Smooth muscle cell (in vitro differentiated cells): ENCODE measurements around the gene MAP3K14. TPM values are rescaled to one million over a fixed set of nuclear protein-coding genes. Genes with fewer than 3 reads are reported as not detected.

Experiments
- DNase-seq: peaks from one replicate; lab custom pipeline; 2025; ENCODE audit not compliant: unreplicated experiment; lab: John Stamatoyannopoulos, UW
- H2AFZ ChIP-seq: fragments of 200-600 bp; sonication (generic); 2 replicates; pipeline ENCODE4 v1.6.0; 2016; ENCODE audit warnings: antibody characterized with exemption, low read depth, mild to moderate bottlenecking
- H3F3A ChIP-seq: fragments of 200-600 bp; sonication (generic); 2 replicates; pipeline ENCODE4 v1.6.0; 2017; ENCODE audit warnings: antibody characterized with exemption, low read depth
- H3K27ac ChIP-seq: fragments of 200-600 bp; sonication (generic); 2 replicates; pipeline ENCODE4 v1.5.1; 2016; ENCODE audit warnings: low read depth, mild to moderate bottlenecking
- H3K27me3 ChIP-seq: fragments of 200-600 bp; sonication (generic); 2 replicates; pipeline ENCODE4 v1.6.1; 2016; ENCODE audit warnings: low read depth, mild to moderate bottlenecking
- H3K36me3 ChIP-seq: fragments of 200-600 bp; sonication (generic); 2 replicates; pipeline ENCODE4 v1.5.1; 2016; ENCODE audit warnings: low read depth
- H3K4me1 ChIP-seq: fragments of 200-600 bp; sonication (generic); 2 replicates; pipeline ENCODE4 v1.5.1; 2016; ENCODE audit warnings: low read depth
- H3K4me2 ChIP-seq: fragments of 200-600 bp; sonication (generic); 2 replicates; pipeline ENCODE4 v1.6.0; 2016; ENCODE audit warnings: mild to moderate bottlenecking
- H3K4me3 ChIP-seq: fragments of 200-600 bp; sonication (generic); 2 replicates; pipeline ENCODE4 v1.5.1; 2016; ENCODE audit warnings: mild to moderate bottlenecking
- H3K79me2 ChIP-seq: fragments of 200-600 bp; sonication (generic); 2 replicates; pipeline ENCODE4 v1.6.0; 2016; ENCODE audit warnings: low read depth, mild to moderate bottlenecking
- H3K9ac ChIP-seq: fragments of 200-600 bp; sonication (generic); 2 replicates; pipeline ENCODE4 v1.6.0; 2016; ENCODE audit warnings: low read depth
- H3K9me3 ChIP-seq: fragments of 200-600 bp; sonication (generic); replicated peaks from 2 replicates; pipeline ENCODE4 v1.5.1; 2016; ENCODE audit warnings: low read depth
- H4K20me1 ChIP-seq: fragments of 200-600 bp; sonication (generic); 2 replicates; pipeline ENCODE4 v1.6.0; 2016; ENCODE audit warnings: low read depth
- WGBS: methylation state at CpG from one replicate; pipeline ENCODE4 v1.1.7; 2016; ENCODE audit warnings: low lambda C conversion rate; 5-methylcytosine and 5-hydroxymethylcytosine counted together
- polyA plus RNA-seq: library from polyadenylated mRNA; unstranded; fragments of >200 nt; fragmentation: Nextera tagmentation; extraction: Ambion mirVana; gene quantifications from 2 replicates; pipeline ENCODE4 v1.2.1, GENCODE V29; 2016
- total RNA-seq: library from RNA; depleted of rRNA; stranded (reverse); fragments of >200 nt; gene quantifications from 2 replicates; pipeline ENCODE4 v1.2.3, GENCODE V29; 2014
- TF ChIP-seq, protein P1 (sequence below): fragments of 200-600 bp; sonication (generic); IDR thresholded peaks from 2 replicates; pipeline ENCODE4 v1.5.1; 2017; ENCODE audit warnings: borderline replicate concordance, mild to moderate bottlenecking, antibody characterized with exemption; ENCODE audit not compliant: insufficient read depth, poor library complexity, severe bottlenecking

The MAP3K14 gene
- total and polyA plus RNA-seq, 2 experiments from 2014 or later, result 1.7 to 1.8 TPM

DNA sequence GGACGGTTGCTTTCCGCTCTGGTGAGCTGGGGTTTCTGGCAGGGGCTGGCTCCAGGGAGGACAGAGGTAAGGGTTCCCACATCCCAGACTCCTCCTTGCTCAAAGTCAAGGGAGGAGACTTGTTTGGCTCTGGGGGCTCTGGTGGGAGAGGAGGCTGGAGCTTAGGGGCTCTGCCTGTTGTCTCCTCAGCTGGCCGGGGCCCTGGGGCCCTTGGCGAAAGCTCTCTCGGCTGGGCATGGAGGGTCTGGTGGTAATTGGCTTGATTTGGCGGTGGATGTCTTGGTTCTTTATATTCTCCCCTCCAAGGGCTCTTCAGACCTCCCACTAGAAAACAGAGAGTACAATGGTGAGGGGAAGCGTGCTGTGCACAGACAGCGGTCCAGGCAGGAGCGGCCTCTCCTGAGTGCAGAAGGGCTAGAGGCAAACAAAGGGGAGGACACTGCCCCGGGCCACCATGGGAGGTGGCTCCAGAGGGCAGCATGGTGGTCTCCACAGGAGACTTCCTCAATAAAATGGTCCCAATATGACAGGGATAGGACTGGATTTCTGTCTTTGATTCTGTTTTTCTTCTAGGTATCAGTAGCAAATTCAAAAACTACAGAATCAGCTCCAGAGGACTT is 49.3 kb downstream of the MAP3K14 start:
- Histone ChIP-seq H4K20me1 (peaks cover 4% of the 10 kb centered on the region), H3K36me3 (no peaks in the 10 kb centered on the region), H2AFZ (no peak overlapping the region), H3K9me3 (no peaks in the 10 kb centered on the region), H3K27ac (no peak overlapping the region), H3K9ac (no peak overlapping the region), H3K4me1 (no peaks in the 10 kb centered on the region), H3F3A (no peaks in the 10 kb centered on the region), H3K27me3 (no peaks in the 10 kb centered on the region), H3K4me2 (no peak overlapping the region), H3K79me2 (no peaks in the 10 kb centered on the region), H3K4me3 (no peak overlapping the region)
- DNase-seq, result no peak
- TF ChIP-seq, protein P1, sequence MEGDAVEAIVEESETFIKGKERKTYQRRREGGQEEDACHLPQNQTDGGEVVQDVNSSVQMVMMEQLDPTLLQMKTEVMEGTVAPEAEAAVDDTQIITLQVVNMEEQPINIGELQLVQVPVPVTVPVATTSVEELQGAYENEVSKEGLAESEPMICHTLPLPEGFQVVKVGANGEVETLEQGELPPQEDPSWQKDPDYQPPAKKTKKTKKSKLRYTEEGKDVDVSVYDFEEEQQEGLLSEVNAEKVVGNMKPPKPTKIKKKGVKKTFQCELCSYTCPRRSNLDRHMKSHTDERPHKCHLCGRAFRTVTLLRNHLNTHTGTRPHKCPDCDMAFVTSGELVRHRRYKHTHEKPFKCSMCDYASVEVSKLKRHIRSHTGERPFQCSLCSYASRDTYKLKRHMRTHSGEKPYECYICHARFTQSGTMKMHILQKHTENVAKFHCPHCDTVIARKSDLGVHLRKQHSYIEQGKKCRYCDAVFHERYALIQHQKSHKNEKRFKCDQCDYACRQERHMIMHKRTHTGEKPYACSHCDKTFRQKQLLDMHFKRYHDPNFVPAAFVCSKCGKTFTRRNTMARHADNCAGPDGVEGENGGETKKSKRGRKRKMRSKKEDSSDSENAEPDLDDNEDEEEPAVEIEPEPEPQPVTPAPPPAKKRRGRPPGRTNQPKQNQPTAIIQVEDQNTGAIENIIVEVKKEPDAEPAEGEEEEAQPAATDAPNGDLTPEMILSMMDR, result no peak
- WGBS, result over 99% methylated on average over 10 of the region's 10 CpGs

DNA sequence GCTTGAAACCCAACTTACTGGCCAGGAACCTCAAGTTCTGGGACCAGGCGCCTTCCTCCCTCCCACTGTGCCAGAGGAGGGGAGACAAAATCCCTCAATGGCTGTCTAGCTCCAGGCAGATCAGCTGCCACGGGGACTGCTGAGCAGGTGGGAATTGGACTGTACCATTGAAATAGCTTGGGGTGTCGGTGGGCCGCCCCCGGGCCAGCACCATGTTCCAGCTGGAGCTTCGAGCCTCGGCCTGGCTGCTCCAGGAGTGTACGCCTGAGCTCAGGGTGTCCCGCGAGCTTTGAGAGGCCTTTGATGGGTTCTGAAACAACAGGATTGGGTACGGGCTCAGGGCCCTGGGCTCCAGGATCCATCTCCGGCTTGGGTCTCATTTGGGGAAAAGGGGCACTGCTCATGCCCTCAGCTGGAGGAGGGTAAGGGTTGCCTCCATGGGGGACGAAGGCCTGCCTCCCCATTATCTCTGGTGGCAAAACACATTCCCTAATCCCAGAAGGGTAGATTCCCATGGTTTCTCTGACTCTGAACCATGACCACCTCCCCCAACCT is 50.4 kb downstream of the MAP3K14 start:
- Histone ChIP-seq H3K4me1 (peaks cover 6% of the 10 kb centered on the region), H3K27me3 (no peaks in the 10 kb centered on the region), H3K4me2 (no peak overlapping the region), H3K9me3 (no peaks in the 10 kb centered on the region), H3K4me3 (no peak overlapping the region), H3K9ac (no peak overlapping the region), H3K36me3 (no peaks in the 10 kb centered on the region), H2AFZ (no peak overlapping the region), H3K79me2 (no peaks in the 10 kb centered on the region), H3K27ac (no peak overlapping the region), H3F3A (no peaks in the 10 kb centered on the region), H4K20me1 (peaks cover 4% of the 10 kb centered on the region)
- 97% methylated on average over 13 of the region's 13 CpGs for whole genome bisulfite sequencing
- DNase-seq, result no peak
- TF ChIP-seq, protein P1, result no peak

DNA sequence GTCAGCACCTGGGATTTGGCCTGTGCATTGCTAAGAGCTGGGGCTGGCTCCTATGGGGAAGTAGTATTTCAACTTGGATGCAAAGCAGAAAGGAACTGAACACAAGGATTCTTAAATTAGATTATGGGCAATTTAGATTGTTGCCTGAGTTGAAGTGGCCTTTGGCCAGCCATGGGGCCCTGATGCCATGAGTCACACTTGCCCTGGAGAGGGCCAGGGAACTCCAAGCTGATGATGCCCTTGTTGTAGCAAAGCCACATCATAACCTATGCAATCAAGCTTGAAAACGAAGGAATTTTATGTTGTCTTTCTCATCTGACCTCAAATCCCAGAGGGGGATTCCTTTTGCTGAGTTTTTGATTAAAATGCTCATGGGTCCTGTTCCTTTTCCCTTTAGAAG is 51.0 kb downstream of the MAP3K14 start:
- Histone ChIP-seq H3K4me2 (no peak overlapping the region), H3K36me3 (no peaks in the 10 kb centered on the region), H3K79me2 (no peaks in the 10 kb centered on the region), H3F3A (no peaks in the 10 kb centered on the region), H3K27me3 (no peaks in the 10 kb centered on the region), H4K20me1 (peaks cover 4% of the 10 kb centered on the region), H3K27ac (no peak overlapping the region), H2AFZ (no peak overlapping the region), H3K4me3 (no peak overlapping the region), H3K9ac (no peak overlapping the region), H3K9me3 (no peaks in the 10 kb centered on the region), H3K4me1 (peaks cover 6% of the 10 kb centered on the region)
- no peak for DNase-seq
- TF ChIP-seq, protein P1, result no peak
- 93% methylated on average over 1 of the region's 1 CpG for WGBS

DNA sequence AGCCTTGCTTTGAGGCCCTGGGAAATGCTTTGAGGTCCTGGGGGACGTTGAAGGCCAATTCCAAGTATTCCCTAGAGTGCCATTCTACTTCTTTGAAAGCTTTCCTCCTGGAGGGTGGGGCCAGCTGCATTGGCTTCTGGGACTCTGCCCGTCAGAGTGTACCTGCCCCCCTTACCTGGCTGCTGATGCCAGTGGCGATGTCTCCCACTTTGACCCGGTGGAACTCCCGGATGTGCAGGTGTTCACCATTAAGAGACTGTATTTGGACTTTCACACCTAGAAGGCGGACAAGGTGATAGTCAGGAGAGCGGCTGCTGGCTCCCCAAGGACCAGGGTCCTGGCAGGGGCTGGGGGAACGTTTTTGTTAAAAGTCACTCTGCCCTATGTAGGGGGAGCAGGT is 51.8 kb downstream of the MAP3K14 start:
- no peak overlapping the region for H3K27ac ChIP-seq
- H3K79me2 ChIP-seq, result no peaks in the 10 kb centered on the region
- H3K9me3 ChIP-seq, result no peaks in the 10 kb centered on the region
- no peak overlapping the region for H3K4me2 ChIP-seq
- DNase-seq, result no peak
- peaks cover 4% of the 10 kb centered on the region for H4K20me1 ChIP-seq
- TF ChIP-seq, protein P1, result no peak
- H3K4me1 ChIP-seq, result peaks cover 6% of the 10 kb centered on the region
- 96% methylated on average over 8 of the region's 8 CpGs for WGBS
- H3K36me3 ChIP-seq, result no peaks in the 10 kb centered on the region
- no peak overlapping the region for H2AFZ ChIP-seq
- H3F3A ChIP-seq, result no peaks in the 10 kb centered on the region
- no peak overlapping the region for H3K4me3 ChIP-seq
- no peaks in the 10 kb centered on the region for H3K27me3 ChIP-seq
- no peak overlapping the region for H3K9ac ChIP-seq
